PC-9 (cell line): ENCODE results near the gene GNMT.

ENCODE experiments used
- EZH2 ChIP-seq: fragments of 200-600 bp; sonication (generic); IDR thresholded peaks from 2 replicates; pipeline ENCODE4 v1.8.0; 2017; ENCODE audit warnings: antibody characterized with exemption, low read depth
- TF ChIP-seq, protein P1 (sequence below): fragments of 200-600 bp; sonication (generic); conservative IDR thresholded peaks from 2 replicates; pipeline ENCODE4 v1.6.1; 2017; ENCODE audit warnings: mixed run types, antibody characterized with exemption, mild to moderate bottlenecking, moderate library complexity

GRCh38 chr6:43001843-43002242 is 41.3 kb downstream of the GNMT start:
- TF ChIP-seq, protein P1, sequence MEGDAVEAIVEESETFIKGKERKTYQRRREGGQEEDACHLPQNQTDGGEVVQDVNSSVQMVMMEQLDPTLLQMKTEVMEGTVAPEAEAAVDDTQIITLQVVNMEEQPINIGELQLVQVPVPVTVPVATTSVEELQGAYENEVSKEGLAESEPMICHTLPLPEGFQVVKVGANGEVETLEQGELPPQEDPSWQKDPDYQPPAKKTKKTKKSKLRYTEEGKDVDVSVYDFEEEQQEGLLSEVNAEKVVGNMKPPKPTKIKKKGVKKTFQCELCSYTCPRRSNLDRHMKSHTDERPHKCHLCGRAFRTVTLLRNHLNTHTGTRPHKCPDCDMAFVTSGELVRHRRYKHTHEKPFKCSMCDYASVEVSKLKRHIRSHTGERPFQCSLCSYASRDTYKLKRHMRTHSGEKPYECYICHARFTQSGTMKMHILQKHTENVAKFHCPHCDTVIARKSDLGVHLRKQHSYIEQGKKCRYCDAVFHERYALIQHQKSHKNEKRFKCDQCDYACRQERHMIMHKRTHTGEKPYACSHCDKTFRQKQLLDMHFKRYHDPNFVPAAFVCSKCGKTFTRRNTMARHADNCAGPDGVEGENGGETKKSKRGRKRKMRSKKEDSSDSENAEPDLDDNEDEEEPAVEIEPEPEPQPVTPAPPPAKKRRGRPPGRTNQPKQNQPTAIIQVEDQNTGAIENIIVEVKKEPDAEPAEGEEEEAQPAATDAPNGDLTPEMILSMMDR = no peak
- no peak for TF ChIP-seq EZH2
